DOHH2 (cell line): ENCODE data around the gene MS4A15.

Experiments used
- H3F3A ChIP-seq: fragments of 200-600 bp; sonication (generic), shearing (Covaris generic); 2 replicates; pipeline ENCODE4 v1.6.0; 2016; ENCODE audit warnings: antibody characterized with exemption, mild to moderate bottlenecking; ENCODE audit not compliant: control insufficient read depth, insufficient read depth
- H3K27ac ChIP-seq: fragments of 200-600 bp; sonication (generic); 2 replicates; pipeline ENCODE4 v1.5.1; 2014; ENCODE audit warnings: low read depth, mild to moderate bottlenecking, low read length, moderate library complexity
- H3K27me3 ChIP-seq: fragments of 200-600 bp; sonication (generic); 2 replicates; pipeline ENCODE4 v1.6.1; 2014; ENCODE audit warnings: mild to moderate bottlenecking, low read length, mixed read lengths; ENCODE audit not compliant: control insufficient read depth
- H3K36me3 ChIP-seq: fragments of 200-600 bp; sonication (generic); 2 replicates; pipeline ENCODE4 v1.6.1; 2014; ENCODE audit warnings: mild to moderate bottlenecking, low read length, moderate library complexity, mixed read lengths; ENCODE audit not compliant: control insufficient read depth
- H3K4me1 ChIP-seq: fragments of 200-600 bp; sonication (generic); 2 replicates; pipeline ENCODE4 v1.6.1; 2014; ENCODE audit warnings: mild to moderate bottlenecking, low read length, mixed read lengths; ENCODE audit not compliant: control insufficient read depth
- H3K4me2 ChIP-seq: fragments of 200-600 bp; sonication (generic); 2 replicates; pipeline ENCODE4 v1.6.0; 2014; ENCODE audit warnings: mild to moderate bottlenecking, low read length, moderate library complexity
- H3K4me3 ChIP-seq: fragments of 200-600 bp; sonication (generic); 2 replicates; pipeline ENCODE4 v1.5.1; 2014; ENCODE audit warnings: mild to moderate bottlenecking, low read length, mixed read lengths
- H3K79me2 ChIP-seq: fragments of 200-600 bp; sonication (generic); 2 replicates; pipeline ENCODE4 v1.6.1; 2014; ENCODE audit warnings: mild to moderate bottlenecking, low read length, mixed read lengths; ENCODE audit not compliant: control insufficient read depth
- H3K9me2 ChIP-seq: fragments of 200-600 bp; sonication (generic); replicated peaks from 2 replicates; pipeline ENCODE4 v1.6.1; 2014; ENCODE audit warnings: mild to moderate bottlenecking, low read length, mixed read lengths; ENCODE audit not compliant: control insufficient read depth
- H3K9me3 ChIP-seq: fragments of 200-600 bp; sonication (generic); 2 replicates; pipeline ENCODE4 v1.6.1; 2014; ENCODE audit warnings: antibody characterized with exemption, low read length, mixed read lengths; ENCODE audit not compliant: control insufficient read depth, insufficient read depth
- H4K20me1 ChIP-seq: fragments of 200-600 bp; sonication (generic); 2 replicates; pipeline ENCODE4 v1.6.0; 2014; ENCODE audit warnings: low read depth, mild to moderate bottlenecking, antibody characterized with exemption, low read length, moderate library complexity; ENCODE audit not compliant: control insufficient read depth, insufficient read depth
- CTCF ChIP-seq: fragments of 200-600 bp; sonication (generic); IDR thresholded peaks from one replicate; pipeline ENCODE4 v1.5.1; 2014; ENCODE audit warnings: antibody characterized with exemption, mild to moderate bottlenecking, low read depth, low read length; ENCODE audit not compliant: poor library complexity, severe bottlenecking
- EZH2phosphoT487 ChIP-seq: fragments of 200-600 bp; sonication (generic); IDR thresholded peaks from 2 replicates; pipeline ENCODE4 v1.6.1; 2017; ENCODE audit warnings: borderline replicate concordance, mild to moderate bottlenecking, antibody characterized with exemption, low read length, moderate library complexity, mixed read lengths

MS4A15 gene

GRCh38 chr11:60772666-60773065 is 16.0 kb downstream of the MS4A15 start:
- Histone ChIP-seq H4K20me1 (no peaks in the 10 kb centered on the region), H3K36me3 (no peaks in the 10 kb centered on the region), H3K4me2 (no peak overlapping the region), H3K27ac (no peak overlapping the region), H3K27me3 (peaks cover 15% of the 10 kb centered on the region), H3K9me3 (no peaks in the 10 kb centered on the region), H3K4me3 (no peak overlapping the region), H3K9me2 (no peaks in the 10 kb centered on the region), H3F3A (no peaks in the 10 kb centered on the region), H3K4me1 (peaks cover 6% of the 10 kb centered on the region; the same call in 1 of the 2 replicates), H3K79me2 (no peaks in the 10 kb centered on the region)
- TF ChIP-seq CTCF (no peak), EZH2phosphoT487 (no peak)

GRCh38 chr11:60774726-60775125 is 18.1 kb downstream of the MS4A15 start:
- Histone ChIP-seq H3K9me3 (no peaks in the 10 kb centered on the region), H3K4me1 (peaks cover 6% of the 10 kb centered on the region; the same call in 1 of the 2 replicates), H4K20me1 (no peaks in the 10 kb centered on the region), H3K79me2 (no peaks in the 10 kb centered on the region), H3K9me2 (no peaks in the 10 kb centered on the region), H3F3A (no peaks in the 10 kb centered on the region), H3K27me3 (peaks cover 16% of the 10 kb centered on the region), H3K4me2 (no peak overlapping the region), H3K36me3 (no peaks in the 10 kb centered on the region), H3K4me3 (no peak overlapping the region), H3K27ac (no peak overlapping the region)
- TF ChIP-seq CTCF: no peak
- TF ChIP-seq EZH2phosphoT487: no peak

- Histone ChIP-seq H3K4me1 (peaks cover 6% of the 10 kb centered on the region; the same call in 1 of the 2 replicates), H3K4me3 (no peak overlapping the region)
- no peak for TF ChIP-seq EZH2phosphoT487
- TF ChIP-seq CTCF: peak; percentile 91
Measured at GRCh38 chr11:60775420-60775961, 18.8 kb downstream of the MS4A15 start.

More at GRCh38 chr11:60775420-60775961, 18.8 kb downstream of the MS4A15 start:
- Histone ChIP-seq H3K27ac (no peak overlapping the region), H4K20me1 (no peaks in the 10 kb centered on the region), H3K36me3 (no peaks in the 10 kb centered on the region), H3K79me2 (no peaks in the 10 kb centered on the region), H3F3A (no peaks in the 10 kb centered on the region), H3K9me3 (no peaks in the 10 kb centered on the region), H3K4me2 (no peak overlapping the region), H3K27me3 (peaks cover 16% of the 10 kb centered on the region), H3K9me2 (no peaks in the 10 kb centered on the region)
